HepG2 (cell line): ENCODE data around the gene ANKRD13C. TPM values are rescaled to one million over a fixed set of nuclear protein-coding genes. Genes with fewer than 3 reads are reported as not detected.

Experiments
- ARNT2 ChIP-seq: sonication (generic); formaldehyde crosslinking; IDR thresholded peaks from 2 replicates; pipeline ENCODE4 v1.8.0; 2022; ENCODE audit warnings: mild to moderate bottlenecking, low read depth, missing genetic modification reagents, moderate library complexity
- CREBL2 ChIP-seq: sonication (generic); formaldehyde crosslinking; IDR thresholded peaks from 2 replicates; pipeline ENCODE4 v1.8.1; 2023; ENCODE audit warnings: missing genetic modification reagents, mild to moderate bottlenecking, borderline replicate concordance
- E2F5 ChIP-seq: sonication (generic); formaldehyde crosslinking; conservative IDR thresholded peaks from 2 replicates; pipeline ENCODE4 v1.4.0; 2020; ENCODE audit warnings: missing genetic modification reagents
- KMT2A ChIP-seq: sonication (generic); formaldehyde crosslinking; IDR thresholded peaks from 2 replicates; pipeline ENCODE4 v1.4.0; 2020; ENCODE audit warnings: missing genetic modification reagents
- MED1 ChIP-seq: sonication (generic); formaldehyde crosslinking; IDR thresholded peaks from 2 replicates; pipeline ENCODE4 v1.4.0; 2020; ENCODE audit warnings: missing genetic modification reagents
- MED13 ChIP-seq: sonication (generic); formaldehyde crosslinking; IDR thresholded peaks from 2 replicates; pipeline ENCODE4 v1.5.0; 2020; ENCODE audit warnings: missing genetic modification reagents
- MXI1 ChIP-seq: IDR thresholded peaks from 3 replicates; pipeline ENCODE4 v1.6.1; 2012; ENCODE audit warnings: low read depth, low read length, inconsistent platforms, borderline replicate concordance
- NPAS2 ChIP-seq: sonication (generic); formaldehyde crosslinking; IDR thresholded peaks from 2 replicates; pipeline ENCODE4 v1.8.0; 2022; ENCODE audit warnings: mild to moderate bottlenecking, missing genetic modification reagents, borderline replicate concordance
- POLR2G ChIP-seq: fragments of 200-400 bp; formaldehyde crosslinking; IDR thresholded peaks from 2 replicates; pipeline ENCODE4 v1.6.1; 2018; ENCODE audit warnings: mild to moderate bottlenecking, low read depth, low read length, moderate library complexity
- PRDM15 ChIP-seq: sonication (generic); formaldehyde crosslinking; IDR thresholded peaks from 2 replicates; pipeline ENCODE4 v1.4.0; 2020; ENCODE audit warnings: missing genetic modification reagents
- ZFP90 ChIP-seq: sonication (generic); formaldehyde crosslinking; IDR thresholded peaks from 2 replicates; pipeline ENCODE4 v1.8.0; 2022; ENCODE audit warnings: missing genetic modification reagents, mild to moderate bottlenecking, inconsistent platforms, borderline replicate concordance
- ZNF441 ChIP-seq: sonication (generic); formaldehyde crosslinking; IDR thresholded peaks from 2 replicates; pipeline ENCODE4 v1.7.0; 2021; ENCODE audit warnings: missing genetic modification reagents, borderline replicate concordance
- ZNF761 ChIP-seq: sonication (generic); formaldehyde crosslinking; conservative IDR thresholded peaks from 2 replicates; pipeline ENCODE4 v1.4.0; 2020; ENCODE audit warnings: mild to moderate bottlenecking, missing genetic modification reagents
- polyA plus RNA-seq, 8 experiments: library from polyadenylated mRNA; depleted of rRNA in 3 of 8; stranded (reverse) in 7 of 8; unstranded in 1 of 8; fragments of >200 nt; fragmentation: Illumina TruSeq in 4 of 8; extraction: Trizol in 4 of 8; gene quantifications; 2 replicates each; pipeline versions ENCODE4 v1.2.1 to v1.2.3, GENCODE V29; 2011 to 2016; ENCODE audit warnings: low read depth in 4 of 8, missing spikeins in 1 of 8, mixed read lengths in 1 of 8; ENCODE audit not compliant: insufficient read depth in 1 of 8
- total RNA-seq, 5 experiments: library from RNA; depleted of rRNA; stranded (reverse); fragments of >200 nt; fragmentation: Illumina TruSeq; extraction: Trizol; gene quantifications; 2 replicates each; pipeline ENCODE4 v1.2.3, GENCODE V29; 2016; ENCODE audit warnings: low read depth in 1 of 5
- TF ChIP-seq, protein P1 (sequence below): IDR thresholded peaks from 2 replicates; pipeline ENCODE4 v1.6.1; 2012; ENCODE audit warnings: low read length, improper control_type of control experiment
- TF ChIP-seq, protein P2 (sequence below): sonication (generic); formaldehyde crosslinking; IDR thresholded peaks from 2 replicates; pipeline ENCODE4 v1.4.0; 2020; ENCODE audit warnings: missing genetic modification reagents, borderline replicate concordance

Gene ANKRD13C
- total and polyA plus RNA-seq, 2 of the 13 experiments (the other 11 are each of a cell fraction or from before 2014, with no cell fraction given): 6.2 to 17.6 TPM

GRCh38 chr1:70354332-70355110 is at the start of gene ANKRD13C (continued):
- TF ChIP-seq, protein P1, sequence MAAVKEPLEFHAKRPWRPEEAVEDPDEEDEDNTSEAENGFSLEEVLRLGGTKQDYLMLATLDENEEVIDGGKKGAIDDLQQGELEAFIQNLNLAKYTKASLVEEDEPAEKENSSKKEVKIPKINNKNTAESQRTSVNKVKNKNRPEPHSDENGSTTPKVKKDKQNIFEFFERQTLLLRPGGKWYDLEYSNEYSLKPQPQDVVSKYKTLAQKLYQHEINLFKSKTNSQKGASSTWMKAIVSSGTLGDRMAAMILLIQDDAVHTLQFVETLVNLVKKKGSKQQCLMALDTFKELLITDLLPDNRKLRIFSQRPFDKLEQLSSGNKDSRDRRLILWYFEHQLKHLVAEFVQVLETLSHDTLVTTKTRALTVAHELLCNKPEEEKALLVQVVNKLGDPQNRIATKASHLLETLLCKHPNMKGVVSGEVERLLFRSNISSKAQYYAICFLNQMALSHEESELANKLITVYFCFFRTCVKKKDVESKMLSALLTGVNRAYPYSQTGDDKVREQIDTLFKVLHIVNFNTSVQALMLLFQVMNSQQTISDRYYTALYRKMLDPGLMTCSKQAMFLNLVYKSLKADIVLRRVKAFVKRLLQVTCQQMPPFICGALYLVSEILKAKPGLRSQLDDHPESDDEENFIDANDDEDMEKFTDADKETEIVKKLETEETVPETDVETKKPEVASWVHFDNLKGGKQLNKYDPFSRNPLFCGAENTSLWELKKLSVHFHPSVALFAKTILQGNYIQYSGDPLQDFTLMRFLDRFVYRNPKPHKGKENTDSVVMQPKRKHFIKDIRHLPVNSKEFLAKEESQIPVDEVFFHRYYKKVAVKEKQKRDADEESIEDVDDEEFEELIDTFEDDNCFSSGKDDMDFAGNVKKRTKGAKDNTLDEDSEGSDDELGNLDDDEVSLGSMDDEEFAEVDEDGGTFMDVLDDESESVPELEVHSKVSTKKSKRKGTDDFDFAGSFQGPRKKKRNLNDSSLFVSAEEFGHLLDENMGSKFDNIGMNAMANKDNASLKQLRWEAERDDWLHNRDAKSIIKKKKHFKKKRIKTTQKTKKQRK: no peak
- TF ChIP-seq CREBL2 (CRISPR knock-in tag) (no peak), KMT2A (CRISPR knock-in tag) (peak; percentile 97), E2F5 (CRISPR knock-in tag) (no peak), MED13 (CRISPR knock-in tag) (0 out of 2 replicates have a peak, but pooled peaks have one; percentile 34), ARNT2 (CRISPR knock-in tag) (peak; percentile 95), PRDM15 (no peak; the same call in 1 of the 2 replicates), NPAS2 (CRISPR knock-in tag) (peak; percentile 63; the same call in 1 of the 2 replicates), MXI1 (peak; percentile 71; the same call in 1 of the 3 replicates), ZNF441 (CRISPR knock-in tag) (no peak; the same call in 1 of the 2 replicates), ZFP90 (0 out of 2 replicates have a peak, but pooled peaks have one; percentile 26), POLR2G (peak; percentile 98), MED1 (CRISPR knock-in tag) (peak; percentile 76), ZNF761 (CRISPR knock-in tag) (0 out of 2 replicates have a peak, but pooled peaks have one; percentile 77)
- TF ChIP-seq, protein P2, sequence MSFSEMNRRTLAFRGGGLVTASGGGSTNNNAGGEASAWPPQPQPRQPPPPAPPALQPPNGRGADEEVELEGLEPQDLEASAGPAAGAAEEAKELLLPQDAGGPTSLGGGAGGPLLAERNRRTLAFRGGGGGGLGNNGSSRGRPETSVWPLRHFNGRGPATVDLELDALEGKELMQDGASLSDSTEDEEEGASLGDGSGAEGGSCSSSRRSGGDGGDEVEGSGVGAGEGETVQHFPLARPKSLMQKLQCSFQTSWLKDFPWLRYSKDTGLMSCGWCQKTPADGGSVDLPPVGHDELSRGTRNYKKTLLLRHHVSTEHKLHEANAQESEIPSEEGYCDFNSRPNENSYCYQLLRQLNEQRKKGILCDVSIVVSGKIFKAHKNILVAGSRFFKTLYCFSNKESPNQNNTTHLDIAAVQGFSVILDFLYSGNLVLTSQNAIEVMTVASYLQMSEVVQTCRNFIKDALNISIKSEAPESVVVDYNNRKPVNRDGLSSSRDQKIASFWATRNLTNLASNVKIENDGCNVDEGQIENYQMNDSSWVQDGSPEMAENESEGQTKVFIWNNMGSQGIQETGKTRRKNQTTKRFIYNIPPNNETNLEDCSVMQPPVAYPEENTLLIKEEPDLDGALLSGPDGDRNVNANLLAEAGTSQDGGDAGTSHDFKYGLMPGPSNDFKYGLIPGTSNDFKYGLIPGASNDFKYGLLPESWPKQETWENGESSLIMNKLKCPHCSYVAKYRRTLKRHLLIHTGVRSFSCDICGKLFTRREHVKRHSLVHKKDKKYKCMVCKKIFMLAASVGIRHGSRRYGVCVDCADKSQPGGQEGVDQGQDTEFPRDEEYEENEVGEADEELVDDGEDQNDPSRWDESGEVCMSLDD (CRISPR knock-in tag): no peak
